H9 (cell line): ENCODE measurements around the gene PTPN2. TPM values are rescaled to one million over a fixed set of nuclear protein-coding genes. Genes with fewer than 3 reads are reported as not detected.

Experiments used
- DNase-seq: peaks from one replicate; pipeline ENCODE4 v3.0.0-alpha.2; 2017
- H2AFZ ChIP-seq: one replicate; pipeline ENCODE4 v1.6.1; 2013; ENCODE audit warnings: mild to moderate bottlenecking, low read length, control low read depth, moderate library complexity
- H2AK5ac ChIP-seq: 2 replicates; pipeline ENCODE4 v1.6.1; 2013; ENCODE audit warnings: low read length, control low read depth, mixed read lengths; ENCODE audit not compliant: insufficient read length
- H2BK120ac ChIP-seq: one replicate; pipeline ENCODE4 v1.6.1; 2013; ENCODE audit warnings: low read depth, mild to moderate bottlenecking, low read length, control low read depth, inconsistent platforms; ENCODE audit not compliant: poor library complexity, severe bottlenecking
- H2BK12ac ChIP-seq: 2 replicates; pipeline ENCODE4 v1.6.1; 2013; ENCODE audit warnings: low read length, control low read depth, mixed read lengths, low read depth; ENCODE audit not compliant: insufficient read length
- H2BK15ac ChIP-seq: 2 replicates; pipeline ENCODE4 v1.6.1; 2013; ENCODE audit warnings: low read depth, low read length, control low read depth
- H2BK20ac ChIP-seq: one replicate; pipeline ENCODE4 v1.6.1; 2013; ENCODE audit warnings: low read depth, mild to moderate bottlenecking, low read length, control low read depth, inconsistent platforms; ENCODE audit not compliant: poor library complexity, severe bottlenecking
- H2BK5ac ChIP-seq: 2 replicates; pipeline ENCODE4 v1.6.1; 2013; ENCODE audit warnings: low read length, control low read depth, mixed read lengths; ENCODE audit not compliant: insufficient read length
- H3K14ac ChIP-seq: 2 replicates; pipeline ENCODE4 v1.6.1; 2013; ENCODE audit warnings: low read length, control low read depth; ENCODE audit not compliant: insufficient read depth
- H3K18ac ChIP-seq: 2 replicates; pipeline ENCODE4 v1.6.1; 2013; ENCODE audit warnings: low read depth, mild to moderate bottlenecking, mixed read lengths, low read length, control low read depth; ENCODE audit not compliant: insufficient read length
- H3K23ac ChIP-seq: 2 replicates; pipeline ENCODE4 v1.6.1; 2013; ENCODE audit warnings: low read length, control low read depth, mixed read lengths, low read depth; ENCODE audit not compliant: insufficient read length
- H3K23me2 ChIP-seq: 2 replicates; pipeline ENCODE4 v1.6.1; 2013; ENCODE audit warnings: low read depth, mild to moderate bottlenecking, mixed read lengths, low read length, control low read depth; ENCODE audit not compliant: insufficient read length, poor library complexity, severe bottlenecking
- H3K27ac ChIP-seq: 2 replicates; pipeline ENCODE4 v1.5.1; 2013; ENCODE audit warnings: low read length, control low read depth, mixed read lengths, low read depth; ENCODE audit not compliant: insufficient read length
- H3K27me3 ChIP-seq: 2 replicates; pipeline ENCODE4 v1.6.1; 2013; ENCODE audit warnings: low read length, control low read depth, inconsistent platforms; ENCODE audit not compliant: insufficient read depth
- H3K4ac ChIP-seq: 2 replicates; pipeline ENCODE4 v1.6.1; 2013; ENCODE audit warnings: low read depth, mild to moderate bottlenecking, control low read depth, inconsistent platforms, low read length, moderate library complexity
- H3K4me1 ChIP-seq: 2 replicates; pipeline ENCODE4 v1.6.1; 2013; ENCODE audit warnings: low read length, control low read depth, inconsistent platforms; ENCODE audit not compliant: insufficient read depth
- H3K4me2 ChIP-seq: 2 replicates; pipeline ENCODE4 v1.6.1; 2013; ENCODE audit warnings: low read length, control low read depth, mixed read lengths; ENCODE audit not compliant: insufficient read length, insufficient read depth
- H3K56ac ChIP-seq: 2 replicates; pipeline ENCODE4 v1.6.1; 2013; ENCODE audit warnings: low read depth, mild to moderate bottlenecking, mixed read lengths, low read length, control low read depth; ENCODE audit not compliant: insufficient read length
- H3K79me1 ChIP-seq: 2 replicates; pipeline ENCODE4 v1.6.1; 2013; ENCODE audit warnings: low read depth, mild to moderate bottlenecking, moderate library complexity, low read length, control low read depth, inconsistent platforms; ENCODE audit not compliant: insufficient read depth, poor library complexity, severe bottlenecking
- H3K79me2 ChIP-seq: 2 replicates; pipeline ENCODE4 v1.6.1; 2013; ENCODE audit warnings: low read length, control low read depth, inconsistent platforms; ENCODE audit not compliant: insufficient read depth
- H3K9ac ChIP-seq: 2 replicates; pipeline ENCODE4 v1.6.1; 2013; ENCODE audit warnings: low read length, control low read depth, mixed read lengths; ENCODE audit not compliant: insufficient read length; ENCODE audit errors: extremely low read depth
- H3K9me3 ChIP-seq: one replicate; pipeline ENCODE4 v1.6.1; 2013; ENCODE audit warnings: low read depth, low read length, inconsistent platforms; ENCODE audit not compliant: control insufficient read depth
- H3T11ph ChIP-seq: one replicate; pipeline ENCODE4 v1.6.1; 2013; ENCODE audit warnings: mild to moderate bottlenecking, low read length, control low read depth, inconsistent platforms
- H4K20me1 ChIP-seq: one replicate; pipeline ENCODE4 v1.6.1; 2013; ENCODE audit not compliant: control insufficient read depth, insufficient read length, insufficient read depth
- H4K5ac ChIP-seq: 2 replicates; pipeline ENCODE4 v1.6.1; 2013; ENCODE audit warnings: low read depth, mild to moderate bottlenecking, mixed read lengths, low read length, control low read depth; ENCODE audit not compliant: insufficient read length
- H4K8ac ChIP-seq: replicated peaks from 2 replicates; pipeline ENCODE4 v1.6.1; 2013; ENCODE audit warnings: low read length, control low read depth, mixed read lengths, low read depth; ENCODE audit not compliant: insufficient read length
- H4K91ac ChIP-seq: 2 replicates; pipeline ENCODE4 v1.6.1; 2013; ENCODE audit warnings: low read depth, mild to moderate bottlenecking, moderate library complexity, mixed read lengths, low read length, control low read depth; ENCODE audit not compliant: insufficient read length
- H3K27ac Mint-ChIP-seq, 3 experiments: 2 replicates in 2 of 3; 3 replicates in 1 of 3; pipeline ENCODE4 v1.8.0; 2020 to 2021; ENCODE audit warnings: mixed read lengths in 3 of 3, mild to moderate bottlenecking in 1 of 3, moderate library complexity in 1 of 3
- H3K27me3 Mint-ChIP-seq: 2 replicates; pipeline ENCODE4 v1.8.0; 2021; ENCODE audit warnings: low read depth, mild to moderate bottlenecking, moderate library complexity, mixed read lengths
- H3K36me3 Mint-ChIP-seq, 3 experiments: 2 replicates in 2 of 3; 3 replicates in 1 of 3; pipeline ENCODE4 v1.8.0; 2020 to 2021; ENCODE audit warnings: low read depth in 3 of 3, mixed read lengths in 3 of 3; ENCODE audit not compliant: insufficient read depth in 1 of 3
- H3K4me1 Mint-ChIP-seq, 2 experiments: 2 replicates each; pipeline ENCODE4 v1.8.0; 2020; ENCODE audit warnings: mixed read lengths in 2 of 2
- H3K4me3 Mint-ChIP-seq, 2 experiments: 2 replicates in 1 of 2; 3 replicates in 1 of 2; pipeline ENCODE4 v1.8.0; 2020 to 2021; ENCODE audit warnings: mild to moderate bottlenecking in 2 of 2, mixed read lengths in 2 of 2, moderate library complexity in 1 of 2
- H3K9me3 Mint-ChIP-seq, 2 experiments: 2 replicates in 1 of 2; 3 replicates in 1 of 2; pipeline ENCODE4 v1.8.0; 2020; ENCODE audit warnings: mild to moderate bottlenecking in 2 of 2, mixed read lengths in 2 of 2, moderate library complexity in 1 of 2
- CTCF ChIP-seq: fragments of 200-600 bp; sonication (generic); conservative IDR thresholded peaks from 3 replicates; pipeline ENCODE4 v1.8.0; 2021; ENCODE audit warnings: antibody characterized with exemption, mild to moderate bottlenecking
- WGBS: extraction: QIAGEN DNeasy Blood & Tissue Kit; methylation state at CpG from one replicate; pipeline ENCODE4 v1.1.7; 2013; ENCODE audit warnings: missing lambda C conversion rate, low lambda C conversion rate, mixed read lengths; ENCODE audit not compliant: insufficient read length; ENCODE audit errors: extremely low coverage; 5-methylcytosine and 5-hydroxymethylcytosine counted together
- total RNA-seq: library from RNA; stranded (reverse); gene quantifications from 2 replicates; pipeline ENCODE4 v1.2.1, GENCODE V29; 2021

The PTPN2 gene
- total RNA-seq, 1 experiment from 2014 or later: 48.7 TPM

DNA sequence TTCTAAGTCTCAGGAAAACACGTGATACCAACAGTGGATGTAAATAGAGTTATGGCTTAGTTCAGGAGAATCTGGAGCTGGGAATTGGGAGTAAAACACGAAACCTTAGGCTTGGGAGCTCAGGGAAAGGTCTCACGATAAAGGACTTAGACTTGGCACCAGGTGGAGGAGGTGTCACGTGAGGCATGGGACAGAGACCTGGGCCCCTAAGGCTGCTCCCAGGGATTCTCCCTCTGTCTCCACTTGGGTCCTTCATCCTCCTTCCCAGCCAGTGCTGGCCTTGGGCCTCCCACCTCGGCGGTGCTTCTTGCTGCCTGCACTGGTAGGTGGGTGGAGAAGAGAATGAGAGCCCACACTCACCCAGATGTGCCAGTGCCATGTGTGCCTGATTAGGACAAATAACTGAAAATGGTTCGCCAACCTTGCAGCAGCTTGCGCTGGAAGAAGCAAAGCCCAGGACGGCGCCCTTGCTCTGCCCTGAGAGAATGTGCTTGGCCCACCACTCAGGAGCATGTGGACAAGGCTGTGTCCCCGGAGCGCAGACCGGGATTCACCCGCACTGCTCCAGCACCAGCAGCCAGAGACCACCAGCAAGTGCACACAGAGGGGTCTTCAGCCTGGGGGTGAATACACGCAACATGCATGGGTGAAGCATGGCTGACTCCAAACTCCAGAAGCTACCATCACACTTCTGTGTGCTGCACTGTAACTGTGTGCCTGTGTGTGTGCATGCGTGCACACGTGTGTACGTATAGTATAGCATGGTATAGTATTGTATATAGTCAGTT lies 133.1 kb downstream of the PTPN2 start:
- H4K8ac ChIP-seq: no peak overlapping the region

More for the DNA sequence above, 133.1 kb downstream of the PTPN2 start:
- Histone ChIP-seq H4K91ac (no peak overlapping the region), H3K56ac (no peak overlapping the region), H3K18ac (no peak overlapping the region), H2BK120ac (no peak overlapping the region), H3K27me3 (no peaks in the 10 kb centered on the region), H3T11ph (no peak overlapping the region), H2BK15ac (no peak overlapping the region), H3K4ac (no peak overlapping the region), H4K20me1 (no peaks in the 10 kb centered on the region), H4K5ac (no peak overlapping the region), H2BK5ac (no peak overlapping the region), H2BK12ac (no peak overlapping the region), H3K27ac (no peak overlapping the region), H2BK20ac (no peak overlapping the region), H2AFZ (no peak overlapping the region), H3K14ac (no peak overlapping the region), H3K9ac (no peak overlapping the region), H2AK5ac (no peak overlapping the region), H3K9me3 (no peaks in the 10 kb centered on the region), H3K79me1 (no peaks in the 10 kb centered on the region), H3K23me2 (no peaks in the 10 kb centered on the region), H3K4me1 (no peaks in the 10 kb centered on the region), H3K4me2 (no peak overlapping the region), H3K23ac (no peak overlapping the region), H3K79me2 (no peaks in the 10 kb centered on the region)
- Mint-ChIP-seq H3K4me3 (no peak overlapping the region), H3K36me3 (no peaks in the 10 kb centered on the region), H3K27me3 (no peaks in the 10 kb centered on the region), H3K4me1 (no peaks in the 10 kb centered on the region), H3K9me3 (no peaks in the 10 kb centered on the region), H3K27ac (no peak overlapping the region)
- DNase-seq: no peak
- TF ChIP-seq CTCF: no peak
- no CpG with 5 or more reads among the region's 18 CpGs for WGBS
